ENCODE data around the gene DNAJC11. TPM values are rescaled to one million over a fixed set of nuclear protein-coding genes. Genes with fewer than 3 reads are reported as not detected.

DNAJC11 gene
- total RNA-seq, 1 donor from 2014 or later: 47.6 TPM

- Histone ChIP-seq H3F3A (ENCODE audit: low read depth) (no peaks in the 10 kb centered on the region), H3K4me1 (no peaks in the 10 kb centered on the region), H3K79me2 (ENCODE audit: low read depth) (peaks cover 5% of the 10 kb centered on the region), H2AFZ (replicated peaks) (no peak overlapping the region), H4K20me1 (ENCODE audit: low read depth) (peaks cover 15% of the 10 kb centered on the region), H3K36me3 (no peaks in the 10 kb centered on the region), H3K4me3 (no peak overlapping the region), H3K4me2 (no peak overlapping the region), H3K9me3 (ENCODE audit: low read depth) (no peaks in the 10 kb centered on the region), H3K9ac (no peak overlapping the region), H3K27ac (no peak overlapping the region), H3K27me3 (no peaks in the 10 kb centered on the region)
- no peak for DNase-seq (ENCODE audit: low spot score)
- H3K4me3 Mint-ChIP-seq: no peak overlapping the region
- no peak overlapping the region for H3K27ac Mint-ChIP-seq
- H3K36me3 Mint-ChIP-seq: peaks cover 8% of the 10 kb centered on the region
- H3K9me3 Mint-ChIP-seq: no peaks in the 10 kb centered on the region
- H3K27me3 Mint-ChIP-seq (ENCODE audit: insufficient read depth, low read depth): peaks cover 2% of the 10 kb centered on the region
- H3K4me1 Mint-ChIP-seq: no peaks in the 10 kb centered on the region
- TF ChIP-seq EZH2 (IDR thresholded peaks at IDR 0.05) (no peak), EZH2phosphoT487 (IDR thresholded peaks at IDR 0.05) (no peak), CTCF (IDR thresholded peaks at IDR 0.05) (no peak)
Observed at GRCh38 chr1:6592865-6593593, 108.6 kb downstream of the DNAJC11 start.

GRCh38 chr1:6592441-6592840 lies 109.2 kb downstream of the DNAJC11 start:
- Histone ChIP-seq H3K9me3 (ENCODE audit: low read depth) (no peaks in the 10 kb centered on the region), H3K4me3 (no peak overlapping the region), H3F3A (ENCODE audit: low read depth) (no peaks in the 10 kb centered on the region), H3K4me1 (no peaks in the 10 kb centered on the region), H3K27me3 (no peaks in the 10 kb centered on the region), H3K36me3 (no peaks in the 10 kb centered on the region), H4K20me1 (ENCODE audit: low read depth) (peaks cover 15% of the 10 kb centered on the region), H3K27ac (no peak overlapping the region), H3K9ac (no peak overlapping the region), H3K4me2 (no peak overlapping the region), H2AFZ (replicated peaks) (no peak overlapping the region), H3K79me2 (ENCODE audit: low read depth) (no peaks in the 10 kb centered on the region)
- Mint-ChIP-seq H3K36me3 (peaks cover 10% of the 10 kb centered on the region), H3K27me3 (ENCODE audit: insufficient read depth, low read depth) (peaks cover 4% of the 10 kb centered on the region), H3K4me3 (no peak overlapping the region), H3K27ac (no peak overlapping the region), H3K4me1 (no peaks in the 10 kb centered on the region), H3K9me3 (no peaks in the 10 kb centered on the region)
- no peak for TF ChIP-seq EZH2 (IDR thresholded peaks at IDR 0.05)
- TF ChIP-seq EZH2phosphoT487 (IDR thresholded peaks at IDR 0.05): no peak
- no peak for TF ChIP-seq CTCF (IDR thresholded peaks at IDR 0.05)
- no peak for DNase-seq (ENCODE audit: low spot score)

GRCh38 chr1:6591644-6592043 lies 110.0 kb downstream of the DNAJC11 start:
- Mint-ChIP-seq H3K36me3 (peaks cover 10% of the 10 kb centered on the region), H3K27me3 (ENCODE audit: insufficient read depth, low read depth) (peaks cover 4% of the 10 kb centered on the region), H3K4me3 (no peak overlapping the region), H3K27ac (no peak overlapping the region), H3K9me3 (no peaks in the 10 kb centered on the region), H3K4me1 (no peaks in the 10 kb centered on the region)
- Histone ChIP-seq H3K4me1 (no peaks in the 10 kb centered on the region), H3K9me3 (ENCODE audit: low read depth) (no peaks in the 10 kb centered on the region), H3K4me2 (no peak overlapping the region), H4K20me1 (ENCODE audit: low read depth) (peaks cover 12% of the 10 kb centered on the region), H3K79me2 (ENCODE audit: low read depth) (no peaks in the 10 kb centered on the region), H3K27me3 (no peaks in the 10 kb centered on the region), H2AFZ (replicated peaks) (no peak overlapping the region), H3K36me3 (no peaks in the 10 kb centered on the region), H3K4me3 (no peak overlapping the region), H3K9ac (no peak overlapping the region), H3F3A (ENCODE audit: low read depth) (no peaks in the 10 kb centered on the region), H3K27ac (no peak overlapping the region)
- TF ChIP-seq EZH2 (IDR thresholded peaks at IDR 0.05) (no peak), EZH2phosphoT487 (IDR thresholded peaks at IDR 0.05) (no peak), CTCF (IDR thresholded peaks at IDR 0.05) (no peak)
- no peak for DNase-seq (ENCODE audit: low spot score)

Data from neural progenitor cell (in vitro differentiated cells).